H9 (cell line): ENCODE measurements around the gene IFI44L. TPM values are rescaled to one million over a fixed set of nuclear protein-coding genes. Genes with fewer than 3 reads are reported as not detected.

ENCODE experiments used
- DNase-seq: peaks from one replicate; pipeline ENCODE4 v3.0.0-alpha.2; 2017
- H2AFZ ChIP-seq: one replicate; pipeline ENCODE4 v1.6.1; 2013; ENCODE audit warnings: mild to moderate bottlenecking, low read length, control low read depth, moderate library complexity
- H2AK5ac ChIP-seq: 2 replicates; pipeline ENCODE4 v1.6.1; 2013; ENCODE audit warnings: low read length, control low read depth, mixed read lengths; ENCODE audit not compliant: insufficient read length
- H2BK120ac ChIP-seq: one replicate; pipeline ENCODE4 v1.6.1; 2013; ENCODE audit warnings: low read depth, mild to moderate bottlenecking, low read length, control low read depth, inconsistent platforms; ENCODE audit not compliant: poor library complexity, severe bottlenecking
- H2BK12ac ChIP-seq: 2 replicates; pipeline ENCODE4 v1.6.1; 2013; ENCODE audit warnings: low read length, control low read depth, mixed read lengths, low read depth; ENCODE audit not compliant: insufficient read length
- H2BK15ac ChIP-seq: 2 replicates; pipeline ENCODE4 v1.6.1; 2013; ENCODE audit warnings: low read depth, low read length, control low read depth
- H2BK20ac ChIP-seq: one replicate; pipeline ENCODE4 v1.6.1; 2013; ENCODE audit warnings: low read depth, mild to moderate bottlenecking, low read length, control low read depth, inconsistent platforms; ENCODE audit not compliant: poor library complexity, severe bottlenecking
- H2BK5ac ChIP-seq: 2 replicates; pipeline ENCODE4 v1.6.1; 2013; ENCODE audit warnings: low read length, control low read depth, mixed read lengths; ENCODE audit not compliant: insufficient read length
- H3K14ac ChIP-seq: 2 replicates; pipeline ENCODE4 v1.6.1; 2013; ENCODE audit warnings: low read length, control low read depth; ENCODE audit not compliant: insufficient read depth
- H3K18ac ChIP-seq: 2 replicates; pipeline ENCODE4 v1.6.1; 2013; ENCODE audit warnings: low read depth, mild to moderate bottlenecking, mixed read lengths, low read length, control low read depth; ENCODE audit not compliant: insufficient read length
- H3K23ac ChIP-seq: 2 replicates; pipeline ENCODE4 v1.6.1; 2013; ENCODE audit warnings: low read length, control low read depth, mixed read lengths, low read depth; ENCODE audit not compliant: insufficient read length
- H3K23me2 ChIP-seq: 2 replicates; pipeline ENCODE4 v1.6.1; 2013; ENCODE audit warnings: low read depth, mild to moderate bottlenecking, mixed read lengths, low read length, control low read depth; ENCODE audit not compliant: insufficient read length, poor library complexity, severe bottlenecking
- H3K27ac ChIP-seq: 2 replicates; pipeline ENCODE4 v1.5.1; 2013; ENCODE audit warnings: low read length, control low read depth, mixed read lengths, low read depth; ENCODE audit not compliant: insufficient read length
- H3K27me3 ChIP-seq: 2 replicates; pipeline ENCODE4 v1.6.1; 2013; ENCODE audit warnings: low read length, control low read depth, inconsistent platforms; ENCODE audit not compliant: insufficient read depth
- H3K4ac ChIP-seq: 2 replicates; pipeline ENCODE4 v1.6.1; 2013; ENCODE audit warnings: low read depth, mild to moderate bottlenecking, control low read depth, inconsistent platforms, low read length, moderate library complexity
- H3K4me1 ChIP-seq: 2 replicates; pipeline ENCODE4 v1.6.1; 2013; ENCODE audit warnings: low read length, control low read depth, inconsistent platforms; ENCODE audit not compliant: insufficient read depth
- H3K4me2 ChIP-seq: 2 replicates; pipeline ENCODE4 v1.6.1; 2013; ENCODE audit warnings: low read length, control low read depth, mixed read lengths; ENCODE audit not compliant: insufficient read length, insufficient read depth
- H3K56ac ChIP-seq: 2 replicates; pipeline ENCODE4 v1.6.1; 2013; ENCODE audit warnings: low read depth, mild to moderate bottlenecking, mixed read lengths, low read length, control low read depth; ENCODE audit not compliant: insufficient read length
- H3K79me1 ChIP-seq: 2 replicates; pipeline ENCODE4 v1.6.1; 2013; ENCODE audit warnings: low read depth, mild to moderate bottlenecking, moderate library complexity, low read length, control low read depth, inconsistent platforms; ENCODE audit not compliant: insufficient read depth, poor library complexity, severe bottlenecking
- H3K79me2 ChIP-seq: 2 replicates; pipeline ENCODE4 v1.6.1; 2013; ENCODE audit warnings: low read length, control low read depth, inconsistent platforms; ENCODE audit not compliant: insufficient read depth
- H3K9ac ChIP-seq: 2 replicates; pipeline ENCODE4 v1.6.1; 2013; ENCODE audit warnings: low read length, control low read depth, mixed read lengths; ENCODE audit not compliant: insufficient read length; ENCODE audit errors: extremely low read depth
- H3K9me3 ChIP-seq: one replicate; pipeline ENCODE4 v1.6.1; 2013; ENCODE audit warnings: low read depth, low read length, inconsistent platforms; ENCODE audit not compliant: control insufficient read depth
- H3T11ph ChIP-seq: one replicate; pipeline ENCODE4 v1.6.1; 2013; ENCODE audit warnings: mild to moderate bottlenecking, low read length, control low read depth, inconsistent platforms
- H4K20me1 ChIP-seq: one replicate; pipeline ENCODE4 v1.6.1; 2013; ENCODE audit not compliant: control insufficient read depth, insufficient read length, insufficient read depth
- H4K5ac ChIP-seq: 2 replicates; pipeline ENCODE4 v1.6.1; 2013; ENCODE audit warnings: low read depth, mild to moderate bottlenecking, mixed read lengths, low read length, control low read depth; ENCODE audit not compliant: insufficient read length
- H4K8ac ChIP-seq: replicated peaks from 2 replicates; pipeline ENCODE4 v1.6.1; 2013; ENCODE audit warnings: low read length, control low read depth, mixed read lengths, low read depth; ENCODE audit not compliant: insufficient read length
- H4K91ac ChIP-seq: 2 replicates; pipeline ENCODE4 v1.6.1; 2013; ENCODE audit warnings: low read depth, mild to moderate bottlenecking, moderate library complexity, mixed read lengths, low read length, control low read depth; ENCODE audit not compliant: insufficient read length
- H3K27ac Mint-ChIP-seq, 3 experiments: 2 replicates in 2 of 3; 3 replicates in 1 of 3; pipeline ENCODE4 v1.8.0; 2020 to 2021; ENCODE audit warnings: mixed read lengths in 3 of 3, mild to moderate bottlenecking in 1 of 3, moderate library complexity in 1 of 3
- H3K27me3 Mint-ChIP-seq: 2 replicates; pipeline ENCODE4 v1.8.0; 2021; ENCODE audit warnings: low read depth, mild to moderate bottlenecking, moderate library complexity, mixed read lengths
- H3K36me3 Mint-ChIP-seq, 3 experiments: 2 replicates in 2 of 3; 3 replicates in 1 of 3; pipeline ENCODE4 v1.8.0; 2020 to 2021; ENCODE audit warnings: low read depth in 3 of 3, mixed read lengths in 3 of 3; ENCODE audit not compliant: insufficient read depth in 1 of 3
- H3K4me1 Mint-ChIP-seq, 2 experiments: 2 replicates each; pipeline ENCODE4 v1.8.0; 2020; ENCODE audit warnings: mixed read lengths in 2 of 2
- H3K4me3 Mint-ChIP-seq, 2 experiments: 2 replicates in 1 of 2; 3 replicates in 1 of 2; pipeline ENCODE4 v1.8.0; 2020 to 2021; ENCODE audit warnings: mild to moderate bottlenecking in 2 of 2, mixed read lengths in 2 of 2, moderate library complexity in 1 of 2
- H3K9me3 Mint-ChIP-seq, 2 experiments: 2 replicates in 1 of 2; 3 replicates in 1 of 2; pipeline ENCODE4 v1.8.0; 2020; ENCODE audit warnings: mild to moderate bottlenecking in 2 of 2, mixed read lengths in 2 of 2, moderate library complexity in 1 of 2
- CTCF ChIP-seq: fragments of 200-600 bp; sonication (generic); conservative IDR thresholded peaks from 3 replicates; pipeline ENCODE4 v1.8.0; 2021; ENCODE audit warnings: antibody characterized with exemption, mild to moderate bottlenecking
- WGBS: extraction: QIAGEN DNeasy Blood & Tissue Kit; methylation state at CpG from one replicate; pipeline ENCODE4 v1.1.7; 2013; ENCODE audit warnings: missing lambda C conversion rate, low lambda C conversion rate, mixed read lengths; ENCODE audit not compliant: insufficient read length; ENCODE audit errors: extremely low coverage; 5-methylcytosine and 5-hydroxymethylcytosine counted together
- long read RNA-seq: library from polyadenylated mRNA; unstranded; transcript quantifications from one replicate; pipeline ENCODE4 v2.0.0, GENCODE V29; 2020
- total RNA-seq: library from RNA; stranded (reverse); gene quantifications from 2 replicates; pipeline ENCODE4 v1.2.1, GENCODE V29; 2021

The IFI44L gene
- total RNA-seq, result not detected in 2 replicates
- long read RNA-seq, result 0 reads

GRCh38 chr1:78619803-78620579 is at the start of gene IFI44L:
Gene IFI44L (plus strand): TSS chr1:78620448. CDS start chr1:78627916, 7,468 bp downstream.
- Histone ChIP-seq H3K4me1 (no peaks in the 10 kb centered on the region), H3K4me2 (no peak within 1 kb of the TSS), H2BK12ac (no peak within 1 kb of the TSS), H4K20me1 (no peaks in the 10 kb centered on the region), H2BK120ac (no peak within 1 kb of the TSS), H3K4ac (no peak within 1 kb of the TSS), H3K79me2 (no peaks in the 10 kb centered on the region), H3K18ac (no peak within 1 kb of the TSS), H3K9ac (no peak within 1 kb of the TSS), H2AK5ac (no peak within 1 kb of the TSS), H3K79me1 (no peaks in the 10 kb centered on the region), H2BK20ac (no peak within 1 kb of the TSS), H3K27me3 (no peaks in the 10 kb centered on the region), H3K23ac (no peak within 1 kb of the TSS), H2AFZ (no peak within 1 kb of the TSS), H2BK15ac (no peak within 1 kb of the TSS), H4K5ac (no peak within 1 kb of the TSS), H3K27ac (no peak within 1 kb of the TSS), H4K91ac (no peak within 1 kb of the TSS), H3K56ac (no peak within 1 kb of the TSS), H4K8ac (no peak within 1 kb of the TSS), H2BK5ac (no peak within 1 kb of the TSS), H3K14ac (no peak within 1 kb of the TSS), H3K9me3 (no peaks in the 10 kb centered on the region), H3K23me2 (no peaks in the 10 kb centered on the region), H3T11ph (no peak within 1 kb of the TSS)
- WGBS, result no CpG with 5 or more reads among the region's 9 CpGs
- no peak for DNase-seq
- TF ChIP-seq CTCF, result no peak
- Mint-ChIP-seq H3K36me3 (no peaks in the 10 kb centered on the region), H3K9me3 (no peaks in the 10 kb centered on the region), H3K27me3 (peaks cover 16% of the 10 kb centered on the region), H3K4me1 (peaks cover 0 to 6% of the 10 kb centered on the region in 2 experiments; a peak in 2 of 4 replicates), H3K27ac (no peak within 1 kb of the TSS; a peak in 1 of 7 replicates), H3K4me3 (no peak within 1 kb of the TSS)
